Neural progenitor cell (in vitro differentiated cells): ENCODE results near the gene GRK3.

Source experiments
- CTCF ChIP-seq: fragments of 200-600 bp; sonication (generic); IDR thresholded peaks from 2 replicates; pipeline ENCODE4 v1.5.1; 2017; ENCODE audit warnings: antibody characterized with exemption, mild to moderate bottlenecking
- EZH2phosphoT487 ChIP-seq: fragments of 200-600 bp; sonication (generic); IDR thresholded peaks from 2 replicates; pipeline ENCODE4 v1.6.1; 2017; ENCODE audit warnings: antibody characterized with exemption

- TF ChIP-seq CTCF (no peak), EZH2phosphoT487 (no peak)
These were observed 104.0 kb downstream of the GRK3 start for GRCh38 chr22:25668437-25668836.
